GM19438 (cell line): ENCODE data around the gene CRACDL.

Source experiments
- ATAC-seq: cut with Tn5 transposase; IDR thresholded peaks from one replicate; pipeline ENCODE4 v1.9.1; 2021; ENCODE audit warnings: low read depth; ENCODE audit not compliant: unreplicated experiment

Gene CRACDL, protein sequence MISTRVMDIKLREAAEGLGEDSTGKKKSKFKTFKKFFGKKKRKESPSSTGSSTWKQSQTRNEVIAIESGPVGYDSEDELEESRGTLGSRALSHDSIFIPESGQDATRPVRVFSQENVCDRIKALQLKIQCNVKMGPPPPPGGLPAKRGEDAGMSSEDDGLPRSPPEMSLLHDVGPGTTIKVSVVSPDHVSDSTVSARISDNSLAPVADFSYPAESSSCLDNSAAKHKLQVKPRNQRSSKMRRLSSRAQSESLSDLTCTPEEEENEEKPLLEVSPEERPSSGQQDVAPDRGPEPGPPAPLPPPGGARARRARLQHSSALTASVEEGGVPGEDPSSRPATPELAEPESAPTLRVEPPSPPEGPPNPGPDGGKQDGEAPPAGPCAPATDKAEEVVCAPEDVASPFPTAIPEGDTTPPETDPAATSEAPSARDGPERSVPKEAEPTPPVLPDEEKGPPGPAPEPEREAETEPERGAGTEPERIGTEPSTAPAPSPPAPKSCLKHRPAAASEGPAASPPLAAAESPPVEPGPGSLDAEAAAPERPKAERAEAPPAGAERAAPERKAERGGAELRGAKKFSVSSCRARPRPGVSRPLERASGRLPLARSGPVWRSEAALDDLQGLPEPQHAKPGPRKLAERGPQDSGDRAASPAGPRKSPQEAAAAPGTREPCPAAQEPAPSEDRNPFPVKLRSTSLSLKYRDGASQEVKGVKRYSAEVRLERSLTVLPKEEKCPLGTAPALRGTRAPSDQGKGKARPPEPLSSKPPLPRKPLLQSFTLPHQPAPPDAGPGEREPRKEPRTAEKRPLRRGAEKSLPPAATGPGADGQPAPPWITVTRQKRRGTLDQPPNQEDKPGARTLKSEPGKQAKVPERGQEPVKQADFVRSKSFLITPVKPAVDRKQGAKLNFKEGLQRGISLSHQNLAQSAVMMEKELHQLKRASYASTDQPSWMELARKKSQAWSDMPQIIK

DNA sequence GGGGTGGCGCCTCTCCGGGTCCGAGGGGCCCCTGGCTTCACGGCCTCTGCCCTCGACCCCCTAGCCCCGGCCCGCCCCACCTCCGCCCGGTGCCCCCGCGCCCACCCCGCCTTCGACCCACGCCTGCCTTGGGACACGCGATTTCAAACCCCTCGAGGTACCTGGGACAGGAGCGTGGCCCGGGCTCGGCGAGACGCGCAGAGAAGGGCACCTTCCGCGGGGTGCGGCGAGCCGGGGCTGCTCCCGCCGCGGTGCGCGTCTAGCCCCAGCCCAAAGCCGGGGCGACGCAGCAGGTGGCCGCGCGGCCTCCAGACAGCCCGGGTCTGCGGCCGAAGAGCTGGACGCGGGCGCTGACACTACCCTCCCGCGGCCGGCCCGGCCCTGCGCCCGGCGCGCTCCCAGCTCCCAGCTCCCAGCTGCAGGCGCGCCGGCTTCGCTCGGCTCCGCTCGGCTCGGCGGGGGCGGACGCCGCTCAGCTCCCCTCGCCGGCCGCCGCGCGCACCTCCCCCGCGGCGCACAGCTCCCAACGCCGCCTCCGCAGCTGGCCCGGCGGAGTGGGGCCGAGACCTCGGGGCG lies at the start of gene CRACDL:
TSS of gene CRACDL (minus strand) at position 449 of the 576 bp plus-strand sequence. CDS start 89,425 bp downstream, outside the sequence.
- no peak for ATAC-seq

GRCh38 chr2:98975611-98976010 lies 39.6 kb upstream of the CRACDL start:
- no peak for ATAC-seq

GRCh38 chr2:98972582-98973167 lies 36.6 kb upstream of the CRACDL start:
- no peak for ATAC-seq

- no peak for ATAC-seq
These were observed 23.9 kb upstream of the CRACDL start for GRCh38 chr2:98959810-98960507.

DNA sequence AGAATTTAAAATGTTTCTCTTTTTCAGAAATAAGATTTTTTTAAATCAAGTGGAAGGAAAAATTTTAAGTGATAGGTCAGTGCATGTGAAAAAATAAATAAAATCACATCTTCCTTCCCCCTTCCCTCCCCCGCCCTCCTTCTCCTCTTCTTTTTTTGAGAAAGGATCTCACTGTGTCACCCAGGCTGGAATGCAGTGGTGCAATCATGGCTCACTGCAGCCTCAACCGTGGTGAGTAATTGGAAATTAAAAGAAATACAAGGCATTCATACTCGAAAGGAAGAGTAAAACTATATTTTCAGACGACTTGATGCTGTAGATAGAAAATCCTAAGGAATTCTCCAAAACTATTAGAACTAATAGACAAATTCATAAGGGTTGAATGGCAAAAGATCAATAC lies 16.9 kb upstream of the CRACDL start:
- no peak for ATAC-seq

- ATAC-seq, result no peak
These were observed 13.1 kb upstream of the CRACDL start for GRCh38 chr2:98948956-98949739.

DNA sequence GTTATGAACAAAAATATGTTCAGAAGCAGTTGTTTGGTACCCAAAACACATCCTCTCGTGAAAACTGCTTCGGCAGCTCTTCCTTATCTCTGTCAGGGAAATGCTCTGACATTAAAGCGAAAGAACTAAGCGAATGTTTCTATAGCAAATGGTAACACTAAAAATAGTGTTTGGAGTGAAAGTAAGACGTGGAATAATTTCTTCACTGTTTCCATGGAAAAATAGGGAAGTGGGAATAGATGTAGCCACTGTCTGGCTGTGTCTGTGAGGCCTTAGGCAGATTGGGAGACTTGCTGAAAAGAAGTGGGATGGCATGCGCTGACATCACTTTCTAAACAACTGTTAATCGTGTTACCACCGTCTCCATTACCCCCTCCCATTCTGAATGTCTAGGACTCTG lies 11.5 kb upstream of the CRACDL start:
- no peak for ATAC-seq

DNA sequence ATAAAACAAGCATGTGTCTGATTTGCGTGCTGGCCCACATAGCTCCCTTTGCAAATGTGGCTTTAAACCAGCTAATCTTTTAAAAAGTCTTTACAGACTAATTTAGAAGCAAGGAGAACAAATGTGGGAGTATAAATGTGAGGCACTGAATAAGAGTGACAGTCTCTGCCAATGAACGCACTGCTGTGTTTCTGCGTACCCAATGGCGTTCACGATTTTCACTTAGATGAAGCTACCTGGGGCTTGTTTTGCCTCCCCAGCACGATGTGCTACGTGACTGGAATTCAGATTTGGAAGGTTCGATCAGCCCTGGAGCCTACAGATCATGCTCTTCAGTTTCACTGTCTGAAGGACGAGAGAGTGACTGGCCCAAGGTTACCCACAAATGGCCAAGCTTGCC lies 10.8 kb upstream of the CRACDL start:
- ATAC-seq, result no peak

DNA sequence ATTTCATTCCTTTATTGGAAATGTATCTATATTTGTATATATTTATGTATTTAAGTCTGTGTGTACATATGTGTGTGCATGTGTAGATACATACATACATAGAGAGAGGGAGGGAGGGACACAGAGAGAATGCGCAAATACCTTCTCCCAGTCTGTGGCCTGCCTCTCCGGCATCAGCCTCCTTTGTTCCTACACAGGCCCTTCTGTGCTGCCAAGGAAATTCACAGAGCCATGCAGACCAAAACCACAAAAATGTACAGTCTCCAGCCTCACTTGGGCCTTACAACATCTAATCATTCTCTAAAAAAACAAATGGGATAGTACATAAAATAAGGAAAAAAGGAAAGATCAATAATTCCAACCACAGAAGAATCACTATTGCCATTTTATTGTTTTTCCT lies 8.8 kb upstream of the CRACDL start:
- ATAC-seq, result no peak

DNA sequence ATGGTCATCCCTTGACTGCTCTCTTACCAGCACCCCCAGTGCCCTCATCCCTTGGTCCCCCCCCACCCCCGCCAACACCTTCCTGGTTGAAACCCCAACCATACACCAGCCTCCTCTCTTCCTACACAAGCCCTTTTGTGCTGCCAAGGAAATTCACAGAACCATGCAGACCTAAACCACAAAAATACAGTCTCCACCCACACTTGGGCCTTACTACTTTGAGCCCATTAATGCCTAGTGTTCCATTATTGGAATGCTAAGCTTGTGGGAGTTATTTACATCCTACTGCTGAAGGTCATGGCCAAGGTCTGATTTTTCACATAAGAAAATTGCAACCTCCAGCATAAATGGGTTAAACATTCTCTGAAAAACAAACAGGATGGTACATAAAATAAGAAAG lies 4.1 kb upstream of the CRACDL start:
- ATAC-seq, result no peak

- no peak for ATAC-seq
These were observed 1.9 kb upstream of the CRACDL start for GRCh38 chr2:98937906-98938305.

- no peak for ATAC-seq
These were observed 627 bp upstream of the CRACDL start for GRCh38 chr2:98936353-98937351.

- no peak for ATAC-seq
These were observed 784 bp downstream of the CRACDL start for GRCh38 chr2:98935111-98935770.

DNA sequence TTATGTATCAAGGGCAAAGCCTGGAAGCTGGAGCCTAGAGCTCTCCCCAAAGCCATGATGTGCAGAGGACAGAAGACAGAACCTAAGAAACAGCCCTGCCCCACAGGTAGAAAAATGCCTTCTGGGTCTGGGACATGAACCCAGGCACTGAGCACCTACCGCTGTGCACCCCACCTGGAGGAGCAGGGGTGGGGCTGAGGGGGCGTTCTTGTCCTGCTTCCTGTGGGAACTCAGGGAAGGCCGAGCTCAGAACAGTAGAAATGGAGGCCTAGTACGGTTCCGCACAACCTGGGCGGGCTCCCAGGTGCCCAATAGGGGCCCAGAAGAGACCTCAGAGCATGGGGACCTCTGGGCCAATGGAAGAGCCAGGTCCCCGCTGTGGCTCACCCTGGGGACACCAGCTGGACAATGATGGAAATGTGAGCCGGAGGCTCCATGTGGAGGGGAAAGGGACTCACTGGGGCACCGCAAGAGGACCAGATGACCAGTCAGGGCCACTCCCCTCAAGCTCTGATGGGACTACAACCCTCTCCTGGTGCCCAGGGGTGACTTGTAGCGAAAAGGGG lies 3.2 kb downstream of the CRACDL start:
- no peak for ATAC-seq

DNA sequence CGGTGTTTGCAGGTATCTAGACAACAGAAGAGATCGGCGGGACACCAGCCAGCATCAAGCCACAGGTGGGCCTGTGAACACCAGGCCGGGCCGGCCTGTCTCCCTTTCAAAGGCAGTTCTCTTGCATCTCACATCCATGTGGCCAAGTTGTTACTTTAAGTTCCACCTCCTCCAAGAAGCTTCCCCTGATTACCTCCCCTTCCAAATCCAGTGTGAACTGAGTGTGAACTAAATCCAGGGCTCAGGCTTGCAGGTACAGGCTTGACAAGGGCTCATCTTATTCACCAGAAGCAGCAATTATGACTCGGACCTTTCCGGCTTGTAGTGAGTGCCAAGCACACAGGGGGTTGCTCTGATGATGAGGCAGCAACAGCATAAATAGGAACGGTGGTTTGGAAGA lies 3.9 kb downstream of the CRACDL start:
- ATAC-seq, result no peak

DNA sequence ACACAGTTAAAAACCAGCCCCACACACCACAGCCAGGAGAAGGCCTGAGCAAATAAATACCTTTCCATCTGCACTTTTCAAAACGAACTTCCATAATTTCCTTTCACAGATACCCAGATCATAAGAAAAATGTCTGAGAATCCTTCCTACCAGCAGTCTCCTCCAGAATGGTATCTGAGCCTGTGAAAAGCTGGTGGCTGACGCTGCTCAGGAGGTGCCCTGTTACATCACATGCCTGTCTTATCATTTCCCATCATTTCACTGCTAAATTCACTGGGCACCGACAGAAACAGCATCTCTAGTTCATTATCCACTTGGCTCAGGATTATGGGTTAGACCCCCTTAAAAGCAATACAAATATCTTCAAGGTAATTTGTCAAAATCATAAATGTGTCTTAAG lies 4.4 kb downstream of the CRACDL start:
- ATAC-seq, result no peak

- no peak for ATAC-seq
These were observed 6.1 kb downstream of the CRACDL start for GRCh38 chr2:98929920-98930319.
